ENCODE results near the gene PLPPR2.

PLPPR2 gene

DNA sequence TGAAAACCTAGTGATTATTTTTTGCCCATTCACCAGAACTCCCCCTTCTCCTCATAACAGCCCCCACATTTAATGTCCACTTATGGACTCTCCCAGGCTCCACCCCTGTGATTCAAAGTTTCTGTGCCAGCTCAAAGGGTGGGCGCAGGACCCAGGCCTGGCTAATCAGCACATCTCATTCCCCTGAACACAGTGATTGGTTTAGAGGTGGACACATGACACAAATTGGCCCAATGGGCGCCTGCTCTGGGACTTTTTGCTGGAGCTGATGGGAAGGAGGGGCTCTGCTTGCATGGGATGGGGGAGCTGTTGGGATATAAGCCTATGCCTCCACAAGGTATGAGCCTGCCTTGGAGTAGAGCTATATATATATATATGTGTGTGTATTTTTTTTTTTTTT is 35.1 kb downstream of the PLPPR2 start:
- TF ChIP-seq, protein P1, sequence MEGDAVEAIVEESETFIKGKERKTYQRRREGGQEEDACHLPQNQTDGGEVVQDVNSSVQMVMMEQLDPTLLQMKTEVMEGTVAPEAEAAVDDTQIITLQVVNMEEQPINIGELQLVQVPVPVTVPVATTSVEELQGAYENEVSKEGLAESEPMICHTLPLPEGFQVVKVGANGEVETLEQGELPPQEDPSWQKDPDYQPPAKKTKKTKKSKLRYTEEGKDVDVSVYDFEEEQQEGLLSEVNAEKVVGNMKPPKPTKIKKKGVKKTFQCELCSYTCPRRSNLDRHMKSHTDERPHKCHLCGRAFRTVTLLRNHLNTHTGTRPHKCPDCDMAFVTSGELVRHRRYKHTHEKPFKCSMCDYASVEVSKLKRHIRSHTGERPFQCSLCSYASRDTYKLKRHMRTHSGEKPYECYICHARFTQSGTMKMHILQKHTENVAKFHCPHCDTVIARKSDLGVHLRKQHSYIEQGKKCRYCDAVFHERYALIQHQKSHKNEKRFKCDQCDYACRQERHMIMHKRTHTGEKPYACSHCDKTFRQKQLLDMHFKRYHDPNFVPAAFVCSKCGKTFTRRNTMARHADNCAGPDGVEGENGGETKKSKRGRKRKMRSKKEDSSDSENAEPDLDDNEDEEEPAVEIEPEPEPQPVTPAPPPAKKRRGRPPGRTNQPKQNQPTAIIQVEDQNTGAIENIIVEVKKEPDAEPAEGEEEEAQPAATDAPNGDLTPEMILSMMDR (IDR thresholded peaks at IDR 0.05; ENCODE audit: borderline replicate concordance, control extremely low read depth, extremely low read depth, insufficient read depth, missing control alignments): no peak
- DNase-seq (ENCODE audit: low spot score): no peak
- in situ Hi-C loops (cut with MboI; ENCODE audit: low sequenced_read_pairs, unreplicated experiment): no loop called here

- in situ Hi-C loops (cut with MboI; ENCODE audit: low sequenced_read_pairs, unreplicated experiment): no loop called here
- TF ChIP-seq, protein P1 (IDR thresholded peaks at IDR 0.05; ENCODE audit: borderline replicate concordance, control extremely low read depth, extremely low read depth, insufficient read depth, missing control alignments): no peak
- no peak for DNase-seq (ENCODE audit: low spot score)
Observed at GRCh38 chr19:11390933-11391680, 35.9 kb downstream of the PLPPR2 start.

- no peak for DNase-seq (ENCODE audit: low spot score)
- in situ Hi-C loops (cut with MboI; ENCODE audit: low sequenced_read_pairs, unreplicated experiment): no loop called here
- TF ChIP-seq, protein P1 (IDR thresholded peaks at IDR 0.05; ENCODE audit: borderline replicate concordance, control extremely low read depth, extremely low read depth, insufficient read depth, missing control alignments): no peak
Observed at GRCh38 chr19:11397089-11397610, 41.9 kb downstream of the PLPPR2 start.

DNA sequence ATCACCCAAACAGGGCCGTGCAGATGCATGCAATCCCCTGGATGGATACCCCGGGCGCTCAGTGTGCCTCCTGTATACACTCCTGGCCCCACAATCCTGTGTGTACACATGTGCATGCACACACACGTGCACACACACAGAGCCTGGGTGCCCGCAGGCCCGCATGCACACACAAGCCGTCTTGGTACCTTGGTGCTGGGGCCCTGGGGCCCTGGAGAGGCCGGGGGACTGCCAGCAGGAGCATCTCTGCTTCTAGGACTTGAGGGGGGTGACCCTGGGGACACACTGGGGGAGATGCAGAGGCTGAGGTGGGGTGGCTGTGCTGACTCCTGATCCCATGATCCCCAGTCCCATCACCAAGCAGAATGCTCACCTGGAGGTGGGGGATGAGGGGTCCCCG is 44.4 kb downstream of the PLPPR2 start:
- no peak for DNase-seq (ENCODE audit: low spot score)
- TF ChIP-seq, protein P1 (IDR thresholded peaks at IDR 0.05; ENCODE audit: borderline replicate concordance, control extremely low read depth, extremely low read depth, insufficient read depth, missing control alignments): no peak
- in situ Hi-C loops (cut with MboI; ENCODE audit: low sequenced_read_pairs, unreplicated experiment): no loop called here

- TF ChIP-seq, protein P1 (IDR thresholded peaks at IDR 0.05; ENCODE audit: borderline replicate concordance, control extremely low read depth, extremely low read depth, insufficient read depth, missing control alignments): no peak
- in situ Hi-C loops (cut with MboI; ENCODE audit: low sequenced_read_pairs, unreplicated experiment): no loop called here
- no peak for DNase-seq (ENCODE audit: low spot score)
Observed at GRCh38 chr19:11400798-11401197, 45.6 kb downstream of the PLPPR2 start.

DNA sequence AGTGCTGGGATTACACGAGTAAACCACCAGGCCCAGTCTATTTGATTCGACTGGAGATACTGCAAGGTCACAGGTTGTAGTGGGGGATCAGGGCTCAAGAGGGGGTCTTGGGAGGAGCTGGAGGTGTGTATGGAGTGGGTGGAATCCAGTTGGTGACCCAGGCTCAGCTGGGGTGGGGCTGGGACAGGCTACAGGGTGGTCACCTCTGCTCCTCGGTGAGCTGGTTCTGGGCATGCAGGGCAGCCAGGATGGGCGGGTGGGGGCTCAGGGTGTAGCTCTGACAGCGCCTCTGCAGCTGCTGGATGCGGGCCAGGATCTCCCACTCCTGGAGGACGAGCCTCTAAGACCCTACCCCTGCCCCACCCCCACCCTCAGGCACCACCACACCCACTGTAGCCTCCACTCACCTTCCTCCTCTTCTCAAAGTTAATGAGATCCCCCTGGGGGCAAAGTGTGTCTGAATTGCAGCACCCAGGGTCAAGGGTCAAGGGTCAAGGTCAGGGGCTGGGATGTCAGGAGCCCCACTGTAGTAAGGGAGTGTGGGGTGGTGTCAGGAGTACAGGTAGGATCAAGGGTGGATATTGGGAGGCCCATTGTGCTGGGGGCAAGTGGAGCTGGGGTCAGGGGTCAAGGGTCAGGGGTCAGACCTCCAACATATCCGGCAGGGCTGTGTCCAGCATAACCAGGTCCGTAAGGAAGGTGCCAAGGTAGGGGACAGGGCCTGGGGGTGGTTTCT is 46.7 kb downstream of the PLPPR2 start:
- peak; percentile 27 for DNase-seq (ENCODE audit: low spot score)
- TF ChIP-seq, protein P1 (IDR thresholded peaks at IDR 0.05; ENCODE audit: borderline replicate concordance, control extremely low read depth, extremely low read depth, insufficient read depth, missing control alignments): no peak
- in situ Hi-C loops (cut with MboI; ENCODE audit: low sequenced_read_pairs, unreplicated experiment): no loop called here
